H1 (cell line): ENCODE data around the gene TSR1. TPM values are rescaled to one million over a fixed set of nuclear protein-coding genes. Genes with fewer than 3 reads are reported as not detected.

Experiments
- polyA plus RNA-seq, 7 experiments: library from polyadenylated mRNA; depleted of rRNA in 3 of 7; stranded (reverse) in 5 of 7; unstranded in 2 of 7; fragments of >200 nt in 5 of 7; fragments of 200-250 nt in 2 of 7; gene quantifications; 1 replicate in 5 of 7; 2 replicates in 1 of 7; 4 replicates in 1 of 7; pipeline versions ENCODE4 v1.2.1 to v1.2.3, GENCODE V29; 2011 to 2013; ENCODE audit warnings: missing spikeins in 2 of 7, mixed read lengths in 2 of 7
- small RNA-seq: library from polyadenylated mRNA; stranded (forward); fragments of <200 nt; extraction: miRNeasy Mini kit (QIAGEN cat#:217004); gene quantifications from one replicate; pipeline ENCODE3, GENCODE V24; 2013; ENCODE audit not compliant: insufficient read depth
- total RNA-seq: library from RNA; stranded (reverse); fragmentation: NEBNext Ultra II Directional; extraction: Animal tissue kit (Norgen Biotek cat#: 25700); gene quantifications from 2 replicates; pipeline ENCODE4 v1.2.1, GENCODE V29; 2021

The TSR1 gene
- total and polyA plus RNA-seq, 2 of the 8 experiments (the other 6 are each of a cell fraction or from before 2014, with no cell fraction given): 14.5 to 69.7 TPM

Small RNA genes within 50 kb of the gene (small RNA-seq; reads per million reads assigned to genes)
- not detected for gene AC006435.3
- 219 reads per million, percentile 98 among the genes with 10 or more reads in this experiment for gene SNORD91A
- 137 reads per million, percentile 98 among the genes with 10 or more reads in this experiment for gene SNORD91B

Other genes starting within 250 kb of the TSR1 start
- gene SMG6, start 32.7 kb downstream of the TSR1 start, total RNA-seq: 25.2 and 27.2 TPM in 2 replicates
- gene SMG6, start 32.7 kb downstream of the TSR1 start, polyA plus RNA-seq (2011; rRNA removed): 18.5 and 31.8 TPM in 2 replicates
- gene SRR, start 32.5 kb downstream of the TSR1 start, total RNA-seq: 4.5 and 5.1 TPM in 2 replicates
- gene SRR, start 32.5 kb downstream of the TSR1 start, polyA plus RNA-seq (2011; rRNA removed): 2.7 and 3.6 TPM in 2 replicates
- gene SGSM2, start 1.0 kb upstream of the TSR1 start, total RNA-seq: 38.7 and 44.5 TPM in 2 replicates
- 77.7 and 93.1 TPM in 2 replicates for gene SGSM2, start 1.0 kb upstream of the TSR1 start, polyA plus RNA-seq (2011; rRNA removed)
- gene MNT, start 64.6 kb upstream of the TSR1 start, total RNA-seq: 16.3 and 17.3 TPM in 2 replicates
- 5.0 and 9.0 TPM in 2 replicates for gene MNT, start 64.6 kb upstream of the TSR1 start, polyA plus RNA-seq (2011; rRNA removed)
- gene METTL16, start 175.4 kb upstream of the TSR1 start, total RNA-seq: 58.1 and 59.4 TPM in 2 replicates
- 22.1 and 22.8 TPM in 2 replicates for gene METTL16, start 175.4 kb upstream of the TSR1 start, polyA plus RNA-seq (2011; rRNA removed)